ENCODE data around the gene SNAI1. TPM values are rescaled to one million over a fixed set of nuclear protein-coding genes. Genes with fewer than 3 reads are reported as not detected.
A peak's percentile ranks its signal among the peaks of the same experiment; 100 is the strongest.
"Not testable (repeated sequence)": the region's sequence is repeated elsewhere in the genome, so short reads cannot be mapped to it uniquely, and the experiment has no call there.

SNAI1 gene
- total RNA-seq, 4 donors from 2014 or later = 0.53 to 3.3 (median 1.4) TPM

DNA sequence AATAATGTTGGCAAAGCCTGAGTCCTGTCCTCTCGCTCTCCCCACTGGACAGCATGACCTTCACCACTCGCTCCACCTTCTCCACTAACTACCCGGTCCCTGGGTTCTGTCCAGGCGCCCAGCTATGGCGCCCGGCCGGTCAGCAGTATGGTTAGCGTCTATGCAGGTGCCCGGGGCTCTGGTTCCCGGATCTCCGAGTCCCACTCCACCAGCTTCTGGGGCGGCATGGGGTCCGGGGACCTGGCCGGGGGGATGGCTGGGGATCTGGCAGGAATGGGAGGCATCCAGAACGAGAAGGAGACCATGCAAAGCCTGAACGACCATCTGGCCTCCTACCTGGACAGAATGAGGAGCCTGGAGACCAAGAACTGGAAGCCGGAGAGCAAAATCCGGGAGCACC is 26.1 kb upstream of the SNAI1 start:
- no peak overlapping the region for H3K27ac ChIP-seq
- no peak for DNase-seq
- TF ChIP-seq, protein P1, sequence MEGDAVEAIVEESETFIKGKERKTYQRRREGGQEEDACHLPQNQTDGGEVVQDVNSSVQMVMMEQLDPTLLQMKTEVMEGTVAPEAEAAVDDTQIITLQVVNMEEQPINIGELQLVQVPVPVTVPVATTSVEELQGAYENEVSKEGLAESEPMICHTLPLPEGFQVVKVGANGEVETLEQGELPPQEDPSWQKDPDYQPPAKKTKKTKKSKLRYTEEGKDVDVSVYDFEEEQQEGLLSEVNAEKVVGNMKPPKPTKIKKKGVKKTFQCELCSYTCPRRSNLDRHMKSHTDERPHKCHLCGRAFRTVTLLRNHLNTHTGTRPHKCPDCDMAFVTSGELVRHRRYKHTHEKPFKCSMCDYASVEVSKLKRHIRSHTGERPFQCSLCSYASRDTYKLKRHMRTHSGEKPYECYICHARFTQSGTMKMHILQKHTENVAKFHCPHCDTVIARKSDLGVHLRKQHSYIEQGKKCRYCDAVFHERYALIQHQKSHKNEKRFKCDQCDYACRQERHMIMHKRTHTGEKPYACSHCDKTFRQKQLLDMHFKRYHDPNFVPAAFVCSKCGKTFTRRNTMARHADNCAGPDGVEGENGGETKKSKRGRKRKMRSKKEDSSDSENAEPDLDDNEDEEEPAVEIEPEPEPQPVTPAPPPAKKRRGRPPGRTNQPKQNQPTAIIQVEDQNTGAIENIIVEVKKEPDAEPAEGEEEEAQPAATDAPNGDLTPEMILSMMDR (IDR thresholded peaks at IDR 0.05) = no peak
- TF ChIP-seq POLR2A (IDR thresholded peaks at IDR 0.05) = no peak
- no peaks in the 10 kb centered on the region for H3K9me3 ChIP-seq
- peaks cover 0 to 71% (median 0%) of the 10 kb centered on the region in 3 donors for H3K36me3 ChIP-seq
- no peaks in the 10 kb centered on the region for H3K4me1 ChIP-seq
- H3K4me3 ChIP-seq = no peak overlapping the region
- H3K27me3 ChIP-seq = no peaks in the 10 kb centered on the region

DNA sequence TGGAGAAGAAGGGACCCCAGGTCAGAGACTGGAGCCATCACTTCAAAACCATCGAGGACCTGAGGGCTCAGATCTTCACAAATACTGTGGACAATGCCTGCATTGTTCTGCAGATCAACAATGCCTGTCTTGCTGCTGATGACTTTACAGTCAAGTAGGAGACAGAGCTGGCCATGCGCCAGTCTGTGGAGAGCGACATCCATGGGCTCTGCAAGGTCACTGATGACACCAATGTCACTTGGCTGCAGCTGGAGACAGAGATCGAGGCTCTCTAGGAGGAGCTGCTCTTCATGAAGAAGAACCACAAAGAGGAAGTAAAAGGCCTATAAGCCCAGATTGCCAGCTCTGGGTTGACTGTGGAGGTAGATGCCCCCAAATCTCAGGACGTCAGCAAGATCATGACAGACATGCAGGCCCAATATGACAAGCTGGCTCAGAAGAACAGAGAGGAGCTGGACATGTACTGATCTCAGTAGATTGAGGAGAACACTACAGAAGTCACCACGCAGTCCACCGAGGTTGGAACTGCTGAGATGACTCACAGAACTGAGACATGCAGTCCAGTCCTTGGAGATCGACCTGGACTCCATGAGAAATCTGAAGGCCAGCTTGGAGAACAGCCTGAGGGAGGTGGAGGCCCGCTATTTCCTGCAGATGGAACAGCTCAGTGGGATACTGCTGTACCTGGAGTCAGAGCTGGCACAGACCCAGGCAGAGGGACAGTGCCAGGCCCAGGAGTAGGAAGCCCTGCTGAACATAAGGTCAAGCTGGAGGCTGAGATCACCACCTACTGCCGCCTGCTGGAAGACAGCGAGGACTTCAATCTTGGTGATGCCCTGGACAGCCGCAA is 25.5 kb upstream of the SNAI1 start:
- not testable (repeated sequence) for H3K27ac ChIP-seq, H3K4me1 ChIP-seq, H3K9me3 ChIP-seq, DNase-seq, H3K4me3 ChIP-seq, H3K27me3 ChIP-seq
- H3K36me3 ChIP-seq = peaks cover 0 to 65% (median 0%) of the 10 kb centered on the region in 3 donors

DNA sequence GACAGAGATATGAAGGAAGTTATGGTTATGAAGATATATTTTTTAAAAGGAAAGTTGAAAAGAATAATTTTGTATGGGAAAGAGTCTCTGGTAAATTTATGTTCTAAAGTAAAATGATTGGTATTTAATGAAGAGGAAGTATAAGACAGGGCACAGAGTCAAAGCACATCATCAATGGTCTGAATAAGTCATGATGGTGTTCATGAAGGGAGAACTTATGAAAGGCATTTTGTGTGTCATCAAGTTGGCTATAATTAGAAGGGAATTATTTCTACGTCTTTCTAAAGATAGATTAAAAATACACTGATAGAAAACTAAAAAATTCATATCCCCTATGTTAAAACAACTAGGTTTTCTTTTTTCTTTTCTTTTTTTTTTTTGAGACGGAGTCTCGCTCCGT is 21.4 kb upstream of the SNAI1 start:
- H3K4me3 ChIP-seq = no peak overlapping the region
- no peaks in the 10 kb centered on the region for H3K4me1 ChIP-seq
- no peaks in the 10 kb centered on the region for H3K9me3 ChIP-seq
- no peak overlapping the region for H3K27ac ChIP-seq
- DNase-seq = no peak
- TF ChIP-seq POLR2A (IDR thresholded peaks at IDR 0.05) = no peak
- TF ChIP-seq, protein P1 (IDR thresholded peaks at IDR 0.05) = no peak
- no peaks in the 10 kb centered on the region for H3K27me3 ChIP-seq
- H3K36me3 ChIP-seq = peaks cover 0 to 31% (median 0%) of the 10 kb centered on the region in 3 donors

DNA sequence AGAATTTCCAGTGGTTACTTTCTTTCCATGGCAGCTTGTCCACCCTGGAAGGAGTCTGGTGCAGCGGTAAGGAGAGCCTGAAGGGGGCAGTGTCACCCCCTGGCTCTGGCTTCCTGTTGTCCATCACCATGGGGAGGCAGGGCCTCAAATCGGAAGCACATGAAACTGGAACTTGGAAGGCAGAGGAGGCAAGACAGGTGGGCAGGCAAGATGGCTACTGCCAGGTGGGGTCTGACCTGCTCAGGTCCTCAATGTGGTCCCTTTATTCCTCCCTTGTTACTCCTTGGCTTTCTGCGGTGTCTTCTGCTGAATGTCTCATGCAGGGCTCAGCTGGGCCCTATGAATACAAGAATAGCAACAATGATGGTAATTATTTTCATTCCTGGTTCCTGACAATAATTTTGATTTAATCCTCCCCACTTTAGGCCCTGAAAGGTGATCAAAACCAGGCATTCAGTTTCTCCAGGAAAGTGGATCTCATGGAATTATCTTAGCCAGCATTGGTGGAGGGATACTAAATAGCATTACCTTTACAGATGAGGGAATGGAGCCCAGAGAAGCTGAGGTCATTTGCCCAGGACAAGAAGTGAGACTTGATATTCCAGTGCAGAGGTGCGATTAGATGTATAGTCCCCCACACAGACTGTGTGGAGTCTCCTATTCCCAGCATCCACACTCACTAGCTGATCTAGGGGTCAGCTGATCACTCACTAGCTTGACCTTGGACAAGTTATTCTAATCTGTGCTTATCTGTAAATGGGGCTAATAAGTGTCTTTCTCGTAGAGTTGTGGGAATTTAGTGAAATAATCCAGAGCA is 17.6 kb upstream of the SNAI1 start:
- TF ChIP-seq, protein P1 (IDR thresholded peaks at IDR 0.05) = peak in 4 of 6 experiments; percentile 27 to 44 (median 40)
- TF ChIP-seq POLR2A (IDR thresholded peaks at IDR 0.05) = no peak
- peak in 1 of 3 donors; percentile 58 for DNase-seq

DNA sequence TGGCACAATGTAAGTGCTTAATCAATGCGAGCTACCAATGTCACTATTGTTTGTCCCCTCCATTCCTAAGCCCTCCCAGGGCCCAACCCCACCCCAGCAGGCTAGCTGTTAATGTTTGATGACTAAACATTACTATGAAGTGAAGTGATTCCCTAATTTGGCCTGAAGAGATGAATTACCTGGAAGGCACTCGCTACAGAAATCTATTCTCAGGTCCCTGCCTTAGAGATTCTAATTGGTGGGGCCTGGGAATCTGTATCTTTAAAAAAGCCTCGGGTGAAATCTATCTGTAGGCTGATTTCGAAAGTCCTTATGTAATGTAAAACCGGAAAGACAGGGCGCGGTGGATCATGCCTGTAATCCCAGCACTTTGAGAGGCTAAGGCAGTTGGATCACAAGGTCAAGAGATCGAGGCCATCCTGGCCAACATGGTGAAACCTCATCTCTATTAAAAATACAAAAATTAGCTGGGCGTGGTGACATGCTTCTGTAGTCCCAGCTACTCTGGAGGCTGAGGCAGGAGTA is 16.9 kb upstream of the SNAI1 start:
- Histone ChIP-seq H3K4me1 (peaks cover 0 to 11% (median 0%) of the 10 kb centered on the region in 4 donors), H3K4me3 (no peak overlapping the region), H3K27ac (no peak overlapping the region), H3K9me3 (no peaks in the 10 kb centered on the region), H3K27me3 (no peaks in the 10 kb centered on the region), H3K36me3 (peaks cover 0 to 8% (median 0%) of the 10 kb centered on the region in 3 donors)
- DNase-seq = no peak
- TF ChIP-seq POLR2A (IDR thresholded peaks at IDR 0.05) = no peak
- TF ChIP-seq, protein P1 (IDR thresholded peaks at IDR 0.05) = no peak

More for the DNA sequence above, 17.6 kb upstream of the SNAI1 start:
- Histone ChIP-seq H3K9me3 (no peaks in the 10 kb centered on the region), H3K4me3 (no peak overlapping the region), H3K4me1 (peaks cover 0 to 11% (median 0%) of the 10 kb centered on the region in 4 donors), H3K27ac (no peak overlapping the region), H3K27me3 (no peaks in the 10 kb centered on the region), H3K36me3 (peaks cover 0 to 8% (median 0%) of the 10 kb centered on the region in 3 donors)

Data from Peyer's patch (tissue), 4 donors.